Panc1 (cell line): Measurements from ENCODE around the gene TSHZ3.

Experiments used
- POLR2AphosphoS5 ChIP-seq: IDR thresholded peaks from 2 replicates; pipeline ENCODE4 v1.6.1; 2012; ENCODE audit warnings: mild to moderate bottlenecking, low read depth, low read length, moderate library complexity
- TCF7L2 ChIP-seq: IDR thresholded peaks from 2 replicates; pipeline ENCODE4 v1.6.1; 2011; ENCODE audit warnings: mild to moderate bottlenecking, low read depth, low read length, inconsistent platforms
- TF ChIP-seq, protein P1 (sequence below): fragments of 450-650 bp; IDR thresholded peaks from 2 replicates; pipeline ENCODE4 v1.5.1; 2017; ENCODE audit warnings: mild to moderate bottlenecking

DNA sequence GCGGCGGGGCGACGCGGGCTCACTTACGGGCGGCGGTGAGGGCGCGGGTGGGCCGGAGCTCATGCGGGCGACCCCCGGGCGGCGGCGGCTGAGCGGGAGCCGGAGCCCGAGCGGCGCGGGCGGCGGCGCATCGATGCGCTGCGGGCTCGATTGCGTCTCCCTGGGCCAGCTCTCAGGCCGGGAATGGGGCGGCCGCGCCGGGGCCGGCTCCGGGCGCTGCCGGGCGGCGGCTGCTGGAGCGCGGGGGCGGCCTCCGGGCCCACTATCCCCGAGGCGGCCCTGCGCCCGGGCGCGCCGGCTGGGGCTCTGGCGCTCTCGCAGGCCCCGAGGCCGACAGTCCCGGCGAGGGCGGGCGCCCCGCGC lies 1.4 kb upstream of the TSHZ3 start:
- TF ChIP-seq, protein P1, sequence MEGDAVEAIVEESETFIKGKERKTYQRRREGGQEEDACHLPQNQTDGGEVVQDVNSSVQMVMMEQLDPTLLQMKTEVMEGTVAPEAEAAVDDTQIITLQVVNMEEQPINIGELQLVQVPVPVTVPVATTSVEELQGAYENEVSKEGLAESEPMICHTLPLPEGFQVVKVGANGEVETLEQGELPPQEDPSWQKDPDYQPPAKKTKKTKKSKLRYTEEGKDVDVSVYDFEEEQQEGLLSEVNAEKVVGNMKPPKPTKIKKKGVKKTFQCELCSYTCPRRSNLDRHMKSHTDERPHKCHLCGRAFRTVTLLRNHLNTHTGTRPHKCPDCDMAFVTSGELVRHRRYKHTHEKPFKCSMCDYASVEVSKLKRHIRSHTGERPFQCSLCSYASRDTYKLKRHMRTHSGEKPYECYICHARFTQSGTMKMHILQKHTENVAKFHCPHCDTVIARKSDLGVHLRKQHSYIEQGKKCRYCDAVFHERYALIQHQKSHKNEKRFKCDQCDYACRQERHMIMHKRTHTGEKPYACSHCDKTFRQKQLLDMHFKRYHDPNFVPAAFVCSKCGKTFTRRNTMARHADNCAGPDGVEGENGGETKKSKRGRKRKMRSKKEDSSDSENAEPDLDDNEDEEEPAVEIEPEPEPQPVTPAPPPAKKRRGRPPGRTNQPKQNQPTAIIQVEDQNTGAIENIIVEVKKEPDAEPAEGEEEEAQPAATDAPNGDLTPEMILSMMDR: no peak
- TF ChIP-seq POLR2AphosphoS5 (no peak), TCF7L2 (no peak)
